Effector memory CD8-positive, alpha-beta T cell (primary cell): ENCODE data around the gene NAA10.

ENCODE experiments used
- ATAC-seq: fragments of 150-1000 bp; cut with Tn5 transposase; replicated peaks from 2 replicates; pipeline ENCODE4 v1.10.0; 2021; ENCODE audit warnings: mild to moderate bottlenecking, moderate library complexity
- DNase-seq, 3 experiments: peaks; one replicate each; pipeline ENCODE4 v3.0.0; 2021
- H3K27ac Mint-ChIP-seq, 2 donors: one replicate each; pipeline ENCODE4 v1.8.0; 2022; ENCODE audit warnings: mild to moderate bottlenecking in 2 of 2, mixed read lengths in 2 of 2, moderate library complexity in 2 of 2
- H3K27me3 Mint-ChIP-seq, 2 donors: one replicate each; pipeline ENCODE4 v1.8.0; 2022; ENCODE audit warnings: mixed read lengths in 2 of 2
- H3K36me3 Mint-ChIP-seq: one replicate; pipeline ENCODE4 v1.8.0; 2022; ENCODE audit warnings: mild to moderate bottlenecking, moderate library complexity, mixed read lengths; ENCODE audit not compliant: insufficient read depth
- H3K4me1 Mint-ChIP-seq, 2 donors: one replicate each; pipeline ENCODE4 v1.8.0; 2022; ENCODE audit warnings: low read depth in 2 of 2, mixed read lengths in 2 of 2
- H3K4me3 Mint-ChIP-seq, 2 donors: one replicate each; pipeline ENCODE4 v1.8.0; 2022; ENCODE audit warnings: mild to moderate bottlenecking in 2 of 2, mixed read lengths in 2 of 2, moderate library complexity in 2 of 2
- H3K9me3 Mint-ChIP-seq, 2 donors: one replicate each; pipeline ENCODE4 v1.8.0; 2022; ENCODE audit warnings: mixed read lengths in 2 of 2

The NAA10 gene

GRCh38 chrX:153934148-153934761 is 582 bp downstream of the NAA10 start:
- H3K27ac Mint-ChIP-seq: peak overlapping the region; percentile 41 to 65
- H3K9me3 Mint-ChIP-seq: no peaks in the 10 kb centered on the region
- H3K36me3 Mint-ChIP-seq: peaks cover 12% of the 10 kb centered on the region
- DNase-seq: no peak
- peak overlapping the region; percentile 82 to 83 for H3K4me3 Mint-ChIP-seq
- no peaks in the 10 kb centered on the region for H3K27me3 Mint-ChIP-seq
- ATAC-seq: peak; percentile 26
- peaks cover 10 to 13% of the 10 kb centered on the region in 2 donors for H3K4me1 Mint-ChIP-seq

- no peak for ATAC-seq
- peak overlapping the region; percentile 82 to 83 for H3K4me3 Mint-ChIP-seq
- H3K9me3 Mint-ChIP-seq: no peaks in the 10 kb centered on the region
- no peaks in the 10 kb centered on the region for H3K27me3 Mint-ChIP-seq
- no peak for DNase-seq
- peak overlapping the region; percentile 41 to 65 for H3K27ac Mint-ChIP-seq
- peaks cover 10 to 13% of the 10 kb centered on the region in 2 donors for H3K4me1 Mint-ChIP-seq
- H3K36me3 Mint-ChIP-seq: peaks cover 12% of the 10 kb centered on the region
These were observed 1.1 kb downstream of the NAA10 start for GRCh38 chrX:153933748-153934147.

GRCh38 chrX:153932220-153932915 is 2.5 kb downstream of the NAA10 start:
- Mint-ChIP-seq H3K4me3 (peak overlapping the region in 1 of 2 donors; percentile 21), H3K36me3 (peaks cover 22% of the 10 kb centered on the region), H3K27ac (no peak overlapping the region), H3K4me1 (peaks cover 15 to 19% of the 10 kb centered on the region in 2 donors), H3K9me3 (no peaks in the 10 kb centered on the region), H3K27me3 (no peaks in the 10 kb centered on the region)
- ATAC-seq (no peak), DNase-seq (no peak)

- Mint-ChIP-seq H3K36me3 (peaks cover 28% of the 10 kb centered on the region), H3K4me1 (peaks cover 21 to 24% of the 10 kb centered on the region in 2 donors), H3K27ac (peak overlapping the region in 1 of 2 donors; percentile 24), H3K9me3 (no peaks in the 10 kb centered on the region), H3K27me3 (no peaks in the 10 kb centered on the region), H3K4me3 (peak overlapping the region in 1 of 2 donors; percentile 28)
- DNase-seq: no peak
- ATAC-seq: no peak
These were observed 3.1 kb downstream of the NAA10 start for GRCh38 chrX:153931748-153932147.

- H3K36me3 Mint-ChIP-seq: peaks cover 33% of the 10 kb centered on the region
- peaks cover 18 to 28% of the 10 kb centered on the region in 2 donors for H3K4me1 Mint-ChIP-seq
- H3K9me3 Mint-ChIP-seq: no peaks in the 10 kb centered on the region
- DNase-seq (no peak), ATAC-seq (no peak)
- H3K4me3 Mint-ChIP-seq: peak overlapping the region in 1 of 2 donors; percentile 28
- H3K27ac Mint-ChIP-seq: peak overlapping the region in 1 of 2 donors; percentile 24
- H3K27me3 Mint-ChIP-seq: no peaks in the 10 kb centered on the region
These were observed 3.7 kb downstream of the NAA10 start for GRCh38 chrX:153931151-153931550.

GRCh38 chrX:153930011-153930910 is 4.6 kb downstream of the NAA10 start:
- peak overlapping the region in 1 of 2 donors; percentile 12 for H3K27ac Mint-ChIP-seq
- no peaks in the 10 kb centered on the region for H3K9me3 Mint-ChIP-seq
- no peak overlapping the region for H3K4me3 Mint-ChIP-seq
- DNase-seq (no peak), ATAC-seq (no peak)
- H3K4me1 Mint-ChIP-seq: peaks cover 21 to 28% of the 10 kb centered on the region in 2 donors
- peaks cover 42% of the 10 kb centered on the region for H3K36me3 Mint-ChIP-seq
- no peaks in the 10 kb centered on the region for H3K27me3 Mint-ChIP-seq

- no peak for ATAC-seq
- H3K27ac Mint-ChIP-seq: peak overlapping the region in 1 of 2 donors; percentile 99
These were observed 5.3 kb downstream of the NAA10 start for GRCh38 chrX:153929576-153929975.

GRCh38 chrX:153928846-153929245 is 6.0 kb downstream of the NAA10 start:
- DNase-seq (no peak), ATAC-seq (no peak)
- peaks cover 17 to 29% of the 10 kb centered on the region in 2 donors for H3K4me1 Mint-ChIP-seq
- H3K9me3 Mint-ChIP-seq: no peaks in the 10 kb centered on the region
- no peaks in the 10 kb centered on the region for H3K27me3 Mint-ChIP-seq
- peak overlapping the region; percentile 95 to 99 for H3K27ac Mint-ChIP-seq
- H3K4me3 Mint-ChIP-seq: peak overlapping the region; percentile 87 to 91
- H3K36me3 Mint-ChIP-seq: peaks cover 42% of the 10 kb centered on the region

More at GRCh38 chrX:153929576-153929975, 5.3 kb downstream of the NAA10 start:
- Mint-ChIP-seq H3K36me3 (peaks cover 42% of the 10 kb centered on the region), H3K4me3 (no peak overlapping the region), H3K27me3 (no peaks in the 10 kb centered on the region), H3K4me1 (peaks cover 21 to 29% of the 10 kb centered on the region in 2 donors), H3K9me3 (no peaks in the 10 kb centered on the region)
- no peak for DNase-seq

GRCh38 chrX:153927922-153928760 is 6.7 kb downstream of the NAA10 start:
- ATAC-seq: peak; percentile 73
- Mint-ChIP-seq H3K36me3 (peaks cover 45% of the 10 kb centered on the region), H3K4me3 (peak overlapping the region; percentile 87 to 91)

GRCh38 chrX:153927672-153927921 is 7.2 kb downstream of the NAA10 start:
- peak overlapping the region; percentile 95 to 99 for H3K27ac Mint-ChIP-seq
- peak overlapping the region; percentile 87 to 91 for H3K4me3 Mint-ChIP-seq
- peaks cover 21 to 34% of the 10 kb centered on the region in 2 donors for H3K4me1 Mint-ChIP-seq
- H3K27me3 Mint-ChIP-seq: no peaks in the 10 kb centered on the region
- no peak for ATAC-seq
- H3K9me3 Mint-ChIP-seq: no peaks in the 10 kb centered on the region
- peak in 1 of 3 experiments; percentile 13 for DNase-seq
- H3K36me3 Mint-ChIP-seq: peaks cover 42% of the 10 kb centered on the region

More at GRCh38 chrX:153927922-153928760, 6.7 kb downstream of the NAA10 start:
- peak; percentile 85 to 86 (median 86) for DNase-seq
- Mint-ChIP-seq H3K4me1 (peaks cover 15 to 32% of the 10 kb centered on the region in 2 donors), H3K9me3 (no peaks in the 10 kb centered on the region), H3K27me3 (no peaks in the 10 kb centered on the region), H3K27ac (peak overlapping the region; percentile 95 to 99)

- DNase-seq: peak; percentile 64 to 65 (median 64)
These were observed 7.8 kb downstream of the NAA10 start for GRCh38 chrX:153926858-153927671.

GRCh38 chrX:153926552-153926857 is 8.3 kb downstream of the NAA10 start:
- Mint-ChIP-seq H3K36me3 (peaks cover 45% of the 10 kb centered on the region), H3K4me1 (peaks cover 23 to 39% of the 10 kb centered on the region in 2 donors), H3K27me3 (no peaks in the 10 kb centered on the region), H3K4me3 (peak overlapping the region; percentile 87 to 91), H3K9me3 (no peaks in the 10 kb centered on the region), H3K27ac (peak overlapping the region; percentile 95 to 99)
- ATAC-seq: peak; percentile 0
- no peak for DNase-seq

More at GRCh38 chrX:153926858-153927671, 7.8 kb downstream of the NAA10 start:
- Mint-ChIP-seq H3K27me3 (no peaks in the 10 kb centered on the region), H3K27ac (peak overlapping the region; percentile 95 to 99), H3K9me3 (no peaks in the 10 kb centered on the region), H3K4me1 (peaks cover 23 to 38% of the 10 kb centered on the region in 2 donors), H3K4me3 (peak overlapping the region; percentile 87 to 91), H3K36me3 (peaks cover 43% of the 10 kb centered on the region)
- peak; percentile 55 for ATAC-seq
